ENCODE data around the gene HTT.
A peak's percentile ranks its signal among the peaks of the same experiment; 100 is the strongest.

Gene HTT

GRCh38 chr4:3291969-3292570, 217.6 kb downstream of the HTT start:
- no peak for DNase-seq (ENCODE audit: low read depth)

GRCh38 chr4:3292571-3293400, 218.3 kb downstream of the HTT start, which contains the start of gene RGS12:
RGS12 (plus strand) TSS chr4:3293021; CDS start chr4:3316171, 23,150 bp downstream.
- peak; percentile 79 for DNase-seq (ENCODE audit: low read depth)
